Measurements from ENCODE around the gene DAZAP1. TPM values are rescaled to one million over a fixed set of nuclear protein-coding genes. Genes with fewer than 3 reads are reported as not detected.
A peak's percentile ranks its signal among the peaks of the same experiment; 100 is the strongest.

DAZAP1 gene
- total RNA-seq, 1 donor from 2014 or later, result 81.2 TPM

DNA sequence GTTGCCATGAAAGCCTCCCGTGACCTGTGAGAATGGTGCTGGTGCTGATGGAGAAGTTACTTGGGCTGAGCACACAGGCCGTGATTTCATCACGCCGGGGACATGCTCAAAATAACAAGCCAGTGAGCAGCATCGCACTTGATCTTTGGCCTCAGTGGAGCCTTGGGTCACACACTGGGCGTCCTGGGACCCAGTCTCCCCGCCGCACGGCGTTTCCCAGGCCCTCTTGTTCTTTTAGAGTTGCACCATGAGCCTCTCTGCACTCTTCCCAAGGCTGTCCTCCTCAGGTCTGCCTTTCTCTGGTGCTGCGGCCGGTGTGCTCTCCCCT, 33.2 kb upstream of the DAZAP1 start:
- intact Hi-C loops (cut with DNase I), result loop anchor here (5.0 kb wide), 1 partner anchor 97 kb away; the partner anchor contains the start of gene FAM174C
- no peak for DNase-seq (ENCODE audit: low spot score)

DNA sequence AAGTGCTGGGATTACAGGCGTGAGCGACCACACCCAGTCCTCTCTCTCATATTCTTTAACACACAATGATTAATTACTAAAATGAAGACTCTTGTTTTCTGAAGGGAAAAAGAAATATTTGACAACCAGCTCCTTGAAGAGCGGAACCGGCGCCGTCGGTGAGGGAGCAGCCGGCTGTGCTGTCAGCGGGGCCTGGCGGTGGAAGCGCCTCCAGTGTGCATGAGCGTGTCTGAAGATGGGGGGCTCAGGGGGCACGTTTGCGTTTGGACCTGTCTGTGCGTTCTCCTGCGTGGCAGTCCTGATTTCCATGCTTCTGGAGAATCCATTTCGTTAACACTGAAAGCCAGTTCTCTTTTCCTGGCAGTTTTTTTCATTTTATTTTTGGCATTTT, 31.0 kb upstream of the DAZAP1 start:
- intact Hi-C loops (cut with DNase I), result no loop called here
- DNase-seq (ENCODE audit: low spot score), result no peak

DNA sequence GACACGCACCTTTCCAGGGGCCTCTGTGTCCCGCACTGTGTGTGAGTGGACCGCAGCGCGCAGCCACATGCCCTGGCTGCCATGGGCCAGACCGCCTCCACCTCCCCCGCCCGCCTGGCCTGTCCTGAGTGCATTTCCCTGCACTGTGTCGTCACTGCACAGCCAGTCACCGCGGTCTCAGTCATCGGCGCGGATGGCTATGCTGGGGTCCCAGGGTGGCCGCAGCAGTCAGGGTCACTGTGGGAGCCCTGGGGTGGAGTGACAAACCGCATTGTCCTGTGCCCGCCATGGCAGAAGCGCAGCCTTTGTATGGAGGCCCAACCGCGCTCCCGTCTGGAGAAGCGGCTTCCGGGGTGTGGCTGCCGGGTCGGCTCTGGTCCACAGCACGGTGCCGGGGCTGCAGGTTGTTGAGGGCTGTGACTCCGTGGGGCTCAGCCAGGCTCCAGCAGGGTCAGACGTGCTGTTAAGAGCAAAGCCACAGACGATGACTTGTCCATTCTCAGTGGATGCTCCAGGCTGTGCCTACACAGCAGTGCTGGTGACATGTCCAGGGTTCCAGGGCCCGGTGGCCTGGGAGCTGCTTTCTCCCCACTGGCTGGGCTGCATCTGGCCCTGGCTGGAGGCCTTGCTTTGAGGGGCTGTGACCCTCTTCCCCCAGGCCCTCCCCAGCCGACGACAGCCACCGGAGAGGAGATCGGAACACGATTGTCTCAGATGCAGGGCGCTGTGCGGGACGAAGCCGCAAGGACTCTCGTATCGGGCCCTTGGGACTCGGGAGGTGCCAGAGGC, 30.0 kb upstream of the DAZAP1 start:
- no peak for DNase-seq (ENCODE audit: low spot score)
- intact Hi-C loops (cut with DNase I), result no loop called here

DNA sequence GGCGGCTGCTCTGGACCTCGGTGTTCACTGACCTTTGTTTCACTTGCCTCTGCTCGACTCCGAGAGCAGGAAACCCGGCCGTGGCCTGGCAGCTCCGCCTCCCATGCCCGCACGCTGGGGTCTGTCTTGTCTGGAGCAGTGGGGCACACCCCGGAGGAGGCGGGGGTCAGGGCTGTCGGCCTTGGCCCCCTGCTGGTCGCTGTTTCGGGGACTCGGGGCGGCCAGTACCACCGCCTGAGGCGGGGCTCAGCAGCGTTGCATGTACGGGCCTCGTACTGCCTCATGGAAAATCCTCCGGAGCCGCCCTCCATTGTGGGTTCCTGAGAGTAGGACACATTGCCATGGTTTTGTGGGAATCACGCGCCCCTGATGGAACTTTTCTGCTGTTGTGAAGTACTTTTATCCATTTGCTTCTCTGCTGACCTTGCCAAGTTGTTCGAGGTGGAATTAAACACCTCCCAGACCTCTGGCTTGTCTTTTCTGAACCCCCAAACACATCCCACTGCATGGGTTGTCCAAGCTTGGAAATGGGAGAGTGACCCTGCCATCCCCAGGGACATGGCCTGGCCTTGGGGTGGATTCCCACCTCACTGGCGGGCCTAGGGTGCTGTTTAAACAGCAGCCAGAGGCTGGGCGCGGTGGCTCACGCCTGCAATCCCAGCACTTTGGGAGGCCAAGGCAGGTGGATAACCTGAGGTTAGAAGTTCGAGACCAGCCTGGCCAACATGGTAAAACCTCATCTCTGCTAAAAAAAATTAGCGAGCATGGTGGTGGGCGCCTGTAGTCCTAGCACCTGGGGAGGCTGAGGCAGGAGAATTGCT, 29.2 kb upstream of the DAZAP1 start:
- intact Hi-C loops (cut with DNase I), result no loop called here
- no peak for DNase-seq (ENCODE audit: low spot score)

DNA sequence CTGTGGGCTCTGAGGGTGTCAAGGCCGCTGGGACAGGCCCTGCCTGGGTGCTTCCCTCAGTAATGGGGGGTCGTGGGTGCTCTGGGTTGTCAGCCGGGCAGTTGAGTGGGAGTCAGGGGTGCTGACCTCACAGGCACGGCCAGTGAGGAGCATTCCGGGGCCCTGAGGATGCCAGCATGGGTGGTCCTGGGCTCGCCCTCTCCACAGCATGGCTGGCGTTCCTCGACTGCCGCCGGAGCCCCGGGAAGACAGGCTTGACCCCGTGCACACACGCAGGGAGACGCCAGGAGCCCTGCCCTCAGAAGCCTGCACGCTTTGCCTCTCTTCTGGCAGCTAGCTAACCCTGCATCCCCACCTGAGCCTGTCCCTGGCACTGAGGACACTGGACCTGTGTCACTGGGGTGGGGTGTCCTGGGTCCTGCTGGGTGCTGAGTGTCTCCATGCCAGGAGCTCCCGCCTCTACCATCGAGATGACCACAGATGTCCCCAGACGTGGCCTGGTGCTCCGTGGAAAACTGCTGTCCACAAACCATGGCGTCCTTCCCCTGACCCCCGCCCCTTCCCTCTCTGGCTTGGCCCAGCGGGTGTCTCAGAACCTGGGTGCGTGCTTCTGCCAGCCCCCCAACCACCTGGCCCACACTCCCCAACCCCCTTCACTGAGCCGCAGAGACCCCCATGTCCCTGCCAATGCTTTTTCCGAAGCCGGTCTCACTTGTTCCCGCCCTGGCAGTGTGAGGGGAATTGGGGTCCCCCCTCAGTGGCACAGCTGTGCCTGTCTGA, 28.1 kb upstream of the DAZAP1 start:
- intact Hi-C loops (cut with DNase I), result no loop called here
- DNase-seq (ENCODE audit: low spot score), result no peak

DNA sequence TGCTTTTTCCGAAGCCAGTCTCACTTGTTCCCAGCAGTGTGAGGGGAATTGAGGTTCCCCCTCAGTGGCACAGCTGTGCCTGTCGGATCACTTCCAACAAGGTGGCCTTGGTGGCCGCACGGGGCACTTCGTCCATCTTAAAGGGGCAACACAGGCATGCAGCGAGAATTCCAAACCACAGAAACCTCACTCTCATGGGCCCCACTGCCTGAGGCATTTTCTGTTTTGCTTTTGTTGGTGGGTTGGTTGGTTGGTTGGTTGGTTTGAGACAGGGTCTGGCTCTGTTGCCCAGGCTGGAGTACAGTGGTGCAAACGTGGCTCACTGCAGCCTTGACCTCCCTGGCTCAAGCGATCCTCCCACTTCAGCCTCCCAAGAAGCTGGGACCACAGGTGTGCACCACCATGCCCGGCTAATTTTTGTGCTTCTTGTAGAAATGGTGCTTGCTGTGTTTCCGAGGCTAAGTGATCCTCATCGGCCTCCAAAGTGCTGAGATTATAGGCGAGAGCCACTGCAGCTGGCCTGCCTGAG, 27.4 kb upstream of the DAZAP1 start:
- intact Hi-C loops (cut with DNase I), result loop anchor here (5.0 kb wide), 1 partner anchor 108 kb away; no protein-coding TSS in a partner anchor
- no peak for DNase-seq (ENCODE audit: low spot score)

DNA sequence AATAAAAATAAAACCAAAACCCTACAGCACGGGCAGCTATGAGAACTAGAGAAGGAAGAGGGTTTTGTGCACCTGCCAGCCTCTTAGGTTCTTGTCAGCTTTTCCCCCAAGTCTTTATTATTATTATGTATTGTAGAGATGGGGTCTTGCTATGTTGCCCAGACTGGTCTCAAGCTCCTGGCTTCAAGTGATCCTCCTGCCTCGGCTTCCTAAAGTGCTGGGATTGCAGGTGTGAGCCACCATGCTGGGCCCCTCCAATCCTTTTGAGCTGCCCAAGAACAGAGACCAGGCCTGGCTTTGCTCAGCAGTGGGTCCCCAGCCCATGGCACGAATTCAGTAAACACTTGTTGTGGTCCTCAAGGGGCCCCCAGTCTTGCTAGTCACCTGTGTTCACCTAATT, 25.1 kb upstream of the DAZAP1 start:
- DNase-seq (ENCODE audit: low spot score), result no peak
- intact Hi-C loops (cut with DNase I), result loop anchor here (2.0 to 5.0 kb wide), 3 partner anchors 27 to 110 kb away; partner anchors contain the start of gene RPS15

DNA sequence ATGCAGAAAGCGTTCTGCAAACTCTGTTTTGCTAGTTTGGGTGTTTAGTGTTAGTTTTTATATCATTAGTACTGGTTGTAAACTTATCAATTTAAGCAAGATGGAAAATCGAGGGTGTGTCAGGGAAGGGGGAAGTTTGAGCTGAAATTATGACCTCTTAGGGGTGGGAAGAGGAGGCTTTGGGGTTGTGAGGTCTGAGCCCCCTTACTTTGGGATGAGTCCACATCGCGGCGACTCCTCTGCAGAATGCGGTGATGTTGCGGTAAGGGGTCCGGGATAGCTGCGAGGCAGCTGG, 24.4 kb upstream of the DAZAP1 start:
- intact Hi-C loops (cut with DNase I), result loop anchor here (2.0 to 5.0 kb wide), 3 partner anchors 28 to 111 kb away; partner anchors contain the start of gene RPS15

DNA sequence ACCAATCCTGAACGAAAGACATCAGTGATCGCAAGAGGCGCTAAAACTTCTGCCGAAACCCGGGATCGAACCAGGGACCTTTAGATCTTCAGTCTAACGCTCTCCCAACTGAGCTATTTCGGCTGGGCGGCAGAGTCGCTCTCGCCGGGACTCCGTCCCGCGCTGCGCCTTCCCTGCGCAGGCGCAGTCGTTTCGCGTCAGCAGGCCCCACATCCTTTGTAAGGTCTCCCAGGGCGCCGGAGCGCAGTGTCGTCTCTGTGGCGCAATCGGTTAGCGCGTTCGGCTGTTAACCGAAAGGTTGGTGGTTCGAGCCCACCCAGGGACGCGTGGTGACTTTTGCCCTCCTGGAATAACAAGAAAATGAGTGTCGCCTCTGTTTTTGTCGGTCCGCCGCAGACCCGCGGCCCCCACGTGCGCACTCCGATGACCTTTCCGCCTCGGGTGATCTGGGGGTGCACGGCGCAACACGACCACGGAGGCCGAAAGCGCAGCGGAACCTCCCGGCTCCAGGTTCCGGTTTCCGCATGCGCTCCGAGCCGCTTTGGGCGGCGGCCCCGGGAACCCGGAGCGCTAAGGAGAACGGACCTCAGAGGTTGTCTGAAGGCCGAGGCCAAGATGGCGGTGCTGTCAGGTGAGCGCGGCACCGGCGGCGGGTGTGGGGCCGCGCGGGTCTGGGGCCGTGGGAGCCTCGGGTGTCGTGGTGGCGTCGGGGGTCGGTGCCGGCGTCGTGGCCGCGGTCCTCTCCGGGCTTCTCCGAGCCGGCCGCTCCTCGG, 23.9 kb upstream of the DAZAP1 start, which contains the start of gene NDUFS7:
TSS of gene NDUFS7 (plus strand) at position 596 of the 773 bp plus-strand sequence. CDS start at position 616, 20 bp downstream.
- intact Hi-C loops (cut with DNase I), result loop anchor here (2.0 to 5.0 kb wide), 3 partner anchors 29 to 111 kb away; partner anchors contain the start of gene RPS15

More for the DNA sequence above, 24.4 kb upstream of the DAZAP1 start:
- DNase-seq (ENCODE audit: low spot score), result no peak

DNA sequence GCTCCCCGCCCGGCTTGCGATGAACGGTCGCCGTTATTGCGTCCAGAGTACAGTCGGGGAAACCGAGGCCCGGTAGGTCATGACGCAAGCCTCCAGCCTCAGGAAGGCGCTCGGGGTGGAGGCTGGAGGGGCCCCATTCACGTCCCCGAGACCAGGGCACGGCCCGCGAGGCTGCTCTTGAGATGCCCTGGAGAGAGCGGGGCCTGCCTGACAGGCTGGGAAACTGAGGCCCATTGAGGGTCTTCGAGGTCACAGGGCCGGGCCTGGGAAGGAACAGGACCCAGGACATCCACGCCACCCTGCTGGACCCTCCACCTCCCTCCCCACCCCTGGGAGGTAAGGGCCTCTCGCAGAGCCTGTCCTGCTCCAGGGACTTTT, 23.3 kb upstream of the DAZAP1 start:
- intact Hi-C loops (cut with DNase I), result loop anchor here (5.0 kb wide), 1 partner anchor 112 kb away; no protein-coding TSS in a partner anchor
- no peak for DNase-seq (ENCODE audit: low spot score)

More for the DNA sequence above, 23.9 kb upstream of the DAZAP1 start, which contains the start of gene NDUFS7:
- peak; percentile 94 for DNase-seq (ENCODE audit: low spot score)

DNA sequence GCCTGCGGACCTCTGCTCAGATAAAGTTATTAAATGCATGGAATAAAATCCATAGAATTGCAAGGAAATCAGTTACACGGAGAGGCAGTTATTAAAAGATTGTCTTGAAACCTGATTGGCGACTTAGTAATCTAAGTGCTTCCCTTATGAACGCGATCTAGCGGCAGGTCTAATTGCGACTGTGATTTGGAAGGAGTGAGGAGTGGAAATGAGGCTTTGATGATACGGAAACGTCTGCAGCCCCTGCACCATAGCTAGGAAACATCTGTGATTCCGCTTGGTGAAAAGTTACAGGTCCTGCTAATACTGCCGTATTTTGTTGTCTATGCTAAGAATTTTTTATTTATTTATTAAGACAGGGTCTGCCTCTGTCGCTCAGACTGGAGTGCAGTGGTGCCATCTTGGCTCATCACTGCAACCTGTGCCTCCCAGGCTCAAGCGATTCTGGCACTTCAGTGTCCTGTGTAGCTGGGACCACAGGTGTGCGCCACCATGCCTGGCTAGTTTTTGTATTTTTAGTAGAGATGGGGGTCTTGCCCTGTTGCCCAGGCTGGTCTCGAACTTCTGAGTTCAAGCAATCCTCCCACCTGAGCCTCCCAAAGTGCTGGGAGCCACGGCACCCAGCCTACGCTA, 22.8 kb upstream of the DAZAP1 start:
- DNase-seq (ENCODE audit: low spot score), result no peak
- intact Hi-C loops (cut with DNase I), result loop anchor here (5.0 kb wide), 1 partner anchor 112 kb away; no protein-coding TSS in a partner anchor

DNA sequence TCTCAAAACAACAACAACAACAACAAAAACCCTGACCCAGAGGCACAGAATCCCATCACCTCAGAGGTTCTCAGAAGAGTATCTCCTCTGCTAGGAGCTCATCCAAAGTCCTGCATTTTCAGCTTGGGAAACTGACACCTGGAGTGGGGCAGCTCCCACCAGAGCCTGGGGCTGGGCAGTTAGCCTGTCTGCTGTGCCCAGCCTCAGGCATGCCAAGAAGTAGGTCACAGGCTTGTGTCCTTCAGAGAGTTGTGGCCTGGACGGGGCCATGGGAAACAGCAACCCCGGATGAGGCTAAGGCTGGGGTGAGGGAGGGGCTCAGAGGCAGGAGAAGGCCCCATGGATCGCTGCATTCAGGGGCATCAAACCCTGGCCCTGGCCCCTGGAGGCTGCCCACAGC, 21.6 kb upstream of the DAZAP1 start:
- intact Hi-C loops (cut with DNase I), result no loop called here
- no peak for DNase-seq (ENCODE audit: low spot score)

DNA sequence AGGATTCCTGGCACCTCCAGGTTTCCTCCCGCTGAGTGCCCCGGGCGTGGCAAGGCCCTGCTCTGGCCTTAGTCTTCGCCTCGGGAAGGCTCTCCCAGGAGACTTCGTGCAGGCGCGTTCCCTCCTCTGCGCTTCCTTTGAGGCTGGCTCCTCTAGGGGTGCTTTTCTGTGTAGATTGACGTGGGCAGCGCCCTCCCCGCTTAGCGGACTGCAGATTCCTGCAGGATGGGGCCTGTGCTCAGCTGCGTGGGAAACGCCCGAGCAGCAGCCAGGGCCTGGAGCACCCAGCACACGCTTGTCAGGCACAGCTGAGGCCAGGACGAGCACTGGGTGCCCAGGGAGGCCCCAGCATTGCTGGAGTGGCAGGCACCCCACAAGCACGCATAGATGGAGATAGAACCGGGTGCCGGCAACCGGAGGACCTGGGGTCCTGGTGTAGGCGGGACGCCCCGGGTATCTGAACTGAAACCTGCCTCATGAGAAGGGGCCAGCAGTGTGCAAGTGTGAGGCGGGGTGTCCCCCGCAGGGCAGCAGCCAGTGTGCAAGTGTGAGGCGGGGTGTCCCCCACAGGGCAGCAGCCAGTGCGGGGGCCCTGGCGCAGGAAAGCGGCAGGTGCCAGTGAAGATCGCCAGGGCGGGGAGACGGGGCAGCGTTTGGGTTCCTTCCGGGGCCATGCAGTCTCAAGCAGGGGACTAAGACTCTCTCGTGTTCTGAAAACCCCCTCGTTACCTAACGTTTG, 20.3 kb upstream of the DAZAP1 start:
- DNase-seq (ENCODE audit: low spot score), result no peak
- intact Hi-C loops (cut with DNase I), result no loop called here

DNA sequence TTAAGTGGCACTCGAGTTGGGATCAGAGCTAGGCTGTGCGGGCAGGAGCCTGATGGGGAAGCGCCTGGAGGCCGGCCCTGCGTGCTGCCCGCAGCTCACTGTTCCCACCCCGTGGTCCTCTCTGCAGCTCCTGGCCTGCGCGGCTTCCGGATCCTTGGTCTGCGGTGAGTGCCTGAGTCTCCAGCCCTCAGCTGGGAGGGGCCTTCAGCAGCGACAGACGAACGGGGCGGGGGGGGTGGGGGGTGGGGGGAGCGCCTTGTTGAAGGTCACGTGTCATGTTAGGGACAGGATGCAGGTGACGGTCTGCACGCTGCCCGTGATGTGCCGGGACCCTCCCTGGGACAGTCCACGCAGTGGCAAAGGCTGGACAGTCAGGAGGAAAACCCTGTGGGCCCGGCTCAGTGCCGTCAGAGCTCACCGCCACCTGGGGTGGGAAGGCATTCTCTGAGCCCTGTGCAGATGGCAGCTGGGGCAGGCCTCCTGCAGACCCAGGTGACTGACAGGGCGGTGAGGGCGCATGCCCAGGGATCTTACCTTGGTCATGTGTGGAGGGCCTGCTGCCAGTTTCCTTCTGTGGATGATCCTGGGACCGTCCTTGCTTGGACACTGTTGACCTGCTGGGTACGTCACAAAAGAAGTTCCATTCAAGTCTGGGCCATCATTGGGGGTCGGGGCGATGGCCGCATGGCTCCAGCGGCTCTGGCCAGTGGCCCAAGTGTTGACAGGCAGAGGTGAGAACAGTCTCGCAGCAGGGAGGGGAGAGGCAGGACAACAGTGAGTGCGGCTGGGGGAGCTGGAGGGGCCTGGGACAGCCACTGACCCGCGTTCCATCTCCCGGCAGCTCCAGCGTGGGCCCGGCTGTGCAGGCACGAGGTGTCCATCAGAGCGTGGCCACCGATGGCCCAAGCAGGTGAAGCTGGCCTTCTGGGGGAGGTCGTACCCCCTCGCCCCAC, 19.4 kb upstream of the DAZAP1 start:
- no peak for DNase-seq (ENCODE audit: low spot score)
- intact Hi-C loops (cut with DNase I), result no loop called here

DNA sequence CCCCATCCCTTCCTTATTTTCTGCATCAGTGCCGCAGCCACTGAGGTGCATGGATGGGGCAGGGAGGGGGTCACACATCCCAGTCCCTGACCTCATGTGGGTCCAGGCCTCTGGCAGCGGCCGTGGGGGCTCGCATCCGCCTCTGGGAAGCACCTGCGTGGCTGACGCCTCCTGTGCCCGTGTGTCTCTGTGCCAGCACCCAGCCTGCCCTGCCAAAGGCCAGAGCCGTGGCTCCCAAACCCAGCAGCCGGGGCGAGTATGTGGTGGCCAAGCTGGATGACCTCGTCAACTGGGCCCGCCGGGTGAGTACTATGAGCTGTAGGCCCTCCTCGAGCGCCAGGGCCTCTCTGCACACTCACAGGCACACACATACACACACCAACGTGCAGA, 18.8 kb upstream of the DAZAP1 start:
- intact Hi-C loops (cut with DNase I), result no loop called here
- no peak for DNase-seq (ENCODE audit: low spot score)

DNA sequence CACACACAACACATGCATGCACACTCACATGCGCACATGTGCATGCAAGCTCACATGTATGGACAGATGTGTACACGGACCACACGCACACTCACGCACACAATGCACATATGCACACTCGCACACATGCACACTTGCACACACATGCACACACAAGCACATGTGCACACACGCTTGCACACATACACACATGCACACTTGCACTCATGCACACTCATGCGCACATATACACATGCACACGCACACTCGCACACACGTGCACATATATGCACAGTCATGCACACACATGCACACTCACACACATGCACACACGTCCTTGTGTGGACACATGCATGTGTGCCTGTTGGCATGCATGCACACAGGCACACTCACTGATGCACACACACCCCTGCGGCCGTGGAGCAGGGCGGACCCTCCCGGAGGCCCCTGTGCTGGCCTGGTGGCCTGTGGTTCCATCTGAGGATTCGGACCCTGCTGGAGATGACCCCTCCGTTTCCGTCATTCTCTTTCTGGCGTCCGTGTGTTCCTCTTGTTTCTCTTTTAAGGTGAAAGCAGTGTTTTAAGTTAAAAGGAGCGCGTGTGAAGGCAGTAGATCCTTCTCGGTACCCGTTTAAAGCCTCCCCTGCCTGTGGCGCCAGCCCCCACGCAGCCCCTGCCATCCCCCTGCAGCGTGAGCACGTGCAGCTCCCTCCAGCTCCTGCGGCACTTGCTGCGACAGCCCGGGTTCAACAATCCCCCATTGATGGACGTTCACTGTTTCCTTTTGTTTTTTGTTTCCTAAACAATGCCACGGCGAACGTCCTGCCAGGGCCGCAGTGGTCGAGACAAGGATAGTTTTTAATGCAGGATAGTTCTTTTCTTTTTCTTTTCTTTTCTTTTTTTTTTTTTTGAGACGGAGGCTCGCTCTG, 18.1 kb upstream of the DAZAP1 start:
- intact Hi-C loops (cut with DNase I), result no loop called here

More for the DNA sequence above, 18.1 kb upstream of the DAZAP1 start:
- no peak for DNase-seq (ENCODE audit: low spot score)

All from cardiac septum (tissue), 1 donor.